GM12874 (cell line): Measurements from ENCODE around the gene KIF12.
A peak's percentile ranks its signal among the peaks of the same experiment; 100 is the strongest.

Experiments
- TF ChIP-seq, protein P1 (sequence below): IDR thresholded peaks from 2 replicates; pipeline ENCODE4 v1.5.1; 2011; ENCODE audit warnings: low read depth, mild to moderate bottlenecking, control low read depth, low read length, moderate library complexity; ENCODE audit not compliant: insufficient read depth

KIF12 gene

DNA sequence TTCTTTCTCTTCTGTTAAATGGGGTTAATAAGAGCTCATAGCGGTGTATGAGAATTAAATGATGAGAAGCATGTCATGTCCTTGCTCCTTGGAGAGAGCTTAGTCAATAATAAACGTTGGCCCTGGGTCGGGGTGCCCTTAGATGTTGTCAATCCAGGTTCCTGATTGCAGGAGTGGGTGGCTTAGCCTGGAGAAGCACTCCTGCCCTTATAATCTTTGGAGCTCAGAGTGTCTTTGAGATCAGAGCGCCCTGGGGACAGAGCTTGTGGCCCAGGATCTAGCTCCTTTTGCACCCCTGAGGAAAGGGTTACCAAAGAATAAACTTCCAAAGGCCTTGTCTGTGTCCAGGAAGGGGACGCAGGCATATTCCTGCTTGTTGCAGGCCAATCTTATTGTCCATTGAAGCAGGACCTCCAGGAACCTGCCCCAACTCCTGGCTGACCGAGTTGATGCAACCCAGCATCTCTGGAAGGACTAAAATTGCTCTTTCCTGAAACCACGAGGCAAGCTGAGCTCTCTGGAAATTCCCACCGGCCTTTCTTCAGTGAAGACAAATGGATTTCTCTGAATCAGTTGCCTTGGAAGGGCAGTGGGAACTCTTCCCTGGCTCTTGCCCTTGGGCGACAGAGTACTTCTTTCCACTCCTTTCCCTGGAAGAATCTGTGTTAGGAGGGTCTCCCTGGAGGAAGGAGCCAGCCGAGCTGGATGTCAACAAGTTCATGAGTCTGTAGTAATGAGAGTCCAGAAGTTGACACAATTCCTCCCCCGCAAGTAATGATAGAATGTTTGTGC is 14.6 kb downstream of the KIF12 start:
- TF ChIP-seq, protein P1, sequence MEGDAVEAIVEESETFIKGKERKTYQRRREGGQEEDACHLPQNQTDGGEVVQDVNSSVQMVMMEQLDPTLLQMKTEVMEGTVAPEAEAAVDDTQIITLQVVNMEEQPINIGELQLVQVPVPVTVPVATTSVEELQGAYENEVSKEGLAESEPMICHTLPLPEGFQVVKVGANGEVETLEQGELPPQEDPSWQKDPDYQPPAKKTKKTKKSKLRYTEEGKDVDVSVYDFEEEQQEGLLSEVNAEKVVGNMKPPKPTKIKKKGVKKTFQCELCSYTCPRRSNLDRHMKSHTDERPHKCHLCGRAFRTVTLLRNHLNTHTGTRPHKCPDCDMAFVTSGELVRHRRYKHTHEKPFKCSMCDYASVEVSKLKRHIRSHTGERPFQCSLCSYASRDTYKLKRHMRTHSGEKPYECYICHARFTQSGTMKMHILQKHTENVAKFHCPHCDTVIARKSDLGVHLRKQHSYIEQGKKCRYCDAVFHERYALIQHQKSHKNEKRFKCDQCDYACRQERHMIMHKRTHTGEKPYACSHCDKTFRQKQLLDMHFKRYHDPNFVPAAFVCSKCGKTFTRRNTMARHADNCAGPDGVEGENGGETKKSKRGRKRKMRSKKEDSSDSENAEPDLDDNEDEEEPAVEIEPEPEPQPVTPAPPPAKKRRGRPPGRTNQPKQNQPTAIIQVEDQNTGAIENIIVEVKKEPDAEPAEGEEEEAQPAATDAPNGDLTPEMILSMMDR = no peak

DNA sequence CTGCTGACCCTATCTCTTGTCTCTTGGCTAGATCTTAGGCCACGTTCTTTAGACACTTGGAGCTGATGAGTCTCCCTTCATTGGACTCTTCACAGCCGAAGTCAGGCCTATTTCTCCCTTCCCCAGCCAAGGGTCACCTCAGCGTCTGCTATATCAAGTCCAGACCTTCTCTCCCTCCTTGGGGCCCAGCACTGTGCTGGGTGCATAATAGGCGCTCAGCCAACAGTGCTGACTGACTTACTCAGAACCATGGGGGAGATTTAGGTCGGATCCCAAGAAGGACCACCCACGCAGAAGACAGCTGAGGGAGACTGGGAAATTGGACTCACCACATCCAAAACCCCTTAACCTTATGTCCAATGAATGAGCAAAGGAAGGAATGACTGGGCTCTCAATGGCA is 15.4 kb downstream of the KIF12 start:
- TF ChIP-seq, protein P1 = no peak

DNA sequence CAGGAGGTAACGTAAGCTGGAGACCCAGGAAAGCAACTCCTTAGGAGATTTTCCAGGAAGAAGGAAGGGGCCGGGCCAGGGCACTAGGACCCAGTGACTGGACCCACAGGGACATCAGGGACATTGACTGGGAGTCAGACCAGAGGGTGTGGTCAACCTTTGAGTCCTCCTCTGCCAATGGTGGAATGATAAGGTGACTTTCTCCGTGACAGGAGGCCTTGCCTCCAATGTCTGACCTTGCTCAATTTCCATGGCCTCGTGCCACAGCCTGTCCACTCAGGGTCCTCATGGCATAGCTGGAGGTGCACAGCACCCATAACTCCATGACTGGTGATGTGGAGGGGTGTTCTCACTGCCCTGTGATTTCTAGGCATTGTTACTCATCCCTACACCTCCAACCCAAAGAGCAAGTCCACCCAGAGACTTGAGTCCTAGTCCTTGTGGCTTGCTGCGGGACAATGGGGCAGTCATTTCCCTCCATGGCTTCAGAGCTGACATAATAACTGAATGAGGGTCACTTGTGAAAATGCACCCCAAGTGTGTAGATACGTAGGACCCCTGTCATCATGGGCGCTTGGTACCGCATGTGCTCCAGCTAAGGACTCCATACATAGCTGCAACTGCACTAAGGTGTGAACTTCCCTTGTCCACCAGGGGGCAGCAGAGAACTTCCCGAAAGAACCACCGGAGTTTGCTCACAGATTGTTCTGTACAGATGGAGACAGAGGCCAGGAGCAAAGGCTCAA is 16.9 kb downstream of the KIF12 start:
- TF ChIP-seq, protein P1 = peak; percentile 90

DNA sequence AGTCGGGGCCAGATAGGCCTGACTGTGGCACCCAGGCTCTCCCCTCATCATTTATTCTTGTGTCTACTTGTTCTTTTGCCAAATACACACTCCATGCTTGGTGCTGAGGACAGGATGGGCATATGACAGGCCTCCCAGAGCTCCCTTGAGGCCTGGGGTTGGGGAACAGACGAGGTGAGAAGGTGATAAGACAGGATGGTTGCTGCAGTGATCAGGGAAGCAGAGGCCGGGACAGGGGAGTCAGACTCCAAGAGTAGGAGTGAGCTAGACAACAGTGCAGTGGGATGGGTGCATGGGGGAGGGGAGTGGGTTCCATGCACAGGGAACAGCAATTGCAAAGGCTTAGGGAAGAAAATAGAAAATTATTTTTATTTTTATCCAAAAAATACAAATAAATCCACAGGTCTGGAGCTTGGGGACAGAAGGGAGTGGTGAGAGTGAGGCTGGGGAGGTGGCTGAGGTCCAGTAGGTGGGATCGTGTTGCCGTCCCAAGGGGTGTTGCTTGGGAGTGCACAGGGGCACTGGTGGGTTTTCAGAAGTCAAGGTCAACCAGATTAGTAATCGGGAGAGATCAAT is 17.6 kb downstream of the KIF12 start:
- TF ChIP-seq, protein P1 = no peak

DNA sequence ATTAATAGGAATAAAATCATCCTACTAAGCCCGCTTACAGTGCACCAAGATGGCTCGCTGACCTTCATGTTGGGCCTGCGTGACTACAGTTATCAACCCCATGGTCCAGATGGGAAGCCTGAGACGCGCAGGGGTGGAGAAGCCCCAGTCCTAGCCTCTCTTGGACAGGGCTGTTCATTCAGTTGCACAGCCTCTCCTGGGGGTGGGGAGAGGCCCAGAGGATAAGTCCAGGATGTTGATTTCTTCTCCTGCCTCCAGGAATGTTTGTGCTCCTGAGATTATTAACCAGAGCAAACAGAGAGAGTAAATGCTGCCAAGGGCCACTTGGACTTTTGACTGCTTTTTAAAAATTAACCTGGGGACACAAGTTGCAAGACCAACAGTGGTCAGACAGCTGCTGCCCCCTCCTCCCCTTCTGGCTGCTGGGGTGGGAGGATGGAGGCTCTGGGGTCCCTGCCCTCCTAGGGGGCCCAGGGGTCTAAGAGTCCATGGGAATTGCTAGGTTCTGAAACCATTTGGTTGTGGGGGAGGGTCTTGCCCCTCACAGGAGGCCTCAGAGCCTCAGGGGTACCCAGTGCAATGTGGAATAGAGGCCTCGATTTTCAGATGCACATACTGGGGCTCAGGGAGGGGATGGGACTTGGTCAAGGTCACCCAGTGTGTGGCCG is 18.2 kb downstream of the KIF12 start:
- TF ChIP-seq, protein P1 = no peak

DNA sequence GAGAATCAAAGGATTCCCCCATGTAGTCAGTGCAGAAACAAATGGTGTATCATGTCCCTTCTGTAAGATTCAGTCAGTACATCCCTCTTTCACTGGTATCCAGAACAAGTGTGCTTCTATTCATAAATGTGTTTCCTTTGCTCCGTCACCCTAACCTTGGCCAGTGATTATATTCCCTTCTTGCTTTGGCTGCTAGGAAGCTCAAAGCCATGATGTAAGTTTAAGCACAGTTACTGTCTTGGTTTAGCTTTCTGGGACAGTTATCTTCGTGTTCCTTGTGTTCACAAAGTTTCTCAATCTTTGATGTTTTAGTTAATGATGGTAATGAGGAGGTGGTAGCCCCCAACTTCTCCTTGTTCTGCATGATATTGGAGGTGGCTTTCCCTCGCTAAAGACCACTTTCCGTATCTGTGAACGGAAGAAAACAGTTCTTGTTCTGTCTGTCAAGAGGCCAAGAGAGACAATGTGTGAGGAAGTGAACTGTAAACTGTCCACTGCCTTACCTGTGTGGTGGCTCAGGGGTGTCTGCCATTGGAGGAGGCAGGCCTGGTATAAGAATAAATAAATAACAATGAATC is 18.8 kb downstream of the KIF12 start:
- TF ChIP-seq, protein P1 = no peak
